Vagina (tissue), 2 donors: ENCODE measurements around the gene RBBP5.

Experiments used
- CTCF ChIP-seq, 3 experiments: fragments of 450-650 bp in 2 of 3; fragments of 200-600 bp in 1 of 3; sonication (generic) in 1 of 3; IDR thresholded peaks; one replicate each; pipeline ENCODE4 v1.5.1; 2017 to 2019; ENCODE audit warnings: antibody characterized with exemption in 3 of 3, mild to moderate bottlenecking in 2 of 3, moderate library complexity in 2 of 3
- POLR2A ChIP-seq, 2 donors: fragments of 450-650 bp; IDR thresholded peaks; one replicate each; pipeline ENCODE4 v1.6.1; 2017; ENCODE audit warnings: antibody characterized with exemption in 2 of 2, mild to moderate bottlenecking in 2 of 2, moderate library complexity in 2 of 2
- POLR2AphosphoS5 ChIP-seq, 2 donors: sonication (generic); formaldehyde crosslinking; IDR thresholded peaks; one replicate each; pipeline ENCODE4 v1.9.0; 2017; ENCODE audit warnings: antibody characterized with exemption in 2 of 2, mild to moderate bottlenecking in 2 of 2, low read depth in 1 of 2; ENCODE audit not compliant: insufficient read depth in 1 of 2

GRCh38 chr1:205077934-205078311, 43.9 kb downstream of the RBBP5 start:
- TF ChIP-seq CTCF (IDR thresholded peaks at IDR 0.05) (no peak), POLR2AphosphoS5 (IDR thresholded peaks at IDR 0.05; ENCODE audit: insufficient read depth in 1 of 2, low read depth in 1 of 2) (no peak), POLR2A (IDR thresholded peaks at IDR 0.05) (no peak)
